ENCODE measurements around the gene ACVR1C.

ACVR1C gene

GRCh38 chr2:157487271-157487610 lies 141.4 kb downstream of the ACVR1C start:
- no peak for TF ChIP-seq CTCF (IDR thresholded peaks at IDR 0.05; ENCODE audit: borderline replicate concordance, insufficient read depth, low read depth, low read length)
- H3K4me3 ChIP-seq (ENCODE audit: low read depth, low read length), result no peak overlapping the region

GRCh38 chr2:157486596-157487270 lies 141.9 kb downstream of the ACVR1C start:
- no peak overlapping the region for H3K4me3 ChIP-seq (ENCODE audit: low read depth, low read length)
- TF ChIP-seq CTCF (IDR thresholded peaks at IDR 0.05; ENCODE audit: borderline replicate concordance, insufficient read depth, low read depth, low read length), result no peak

- no peak for TF ChIP-seq CTCF (IDR thresholded peaks at IDR 0.05; ENCODE audit: borderline replicate concordance, insufficient read depth, low read depth, low read length)
These were observed 148.3 kb downstream of the ACVR1C start for GRCh38 chr2:157480182-157480961.

GRCh38 chr2:157479081-157480027 lies 149.3 kb downstream of the ACVR1C start:
- no peak overlapping the region for H3K4me3 ChIP-seq (ENCODE audit: low read depth, low read length)
- no peak for TF ChIP-seq CTCF (IDR thresholded peaks at IDR 0.05; ENCODE audit: borderline replicate concordance, insufficient read depth, low read depth, low read length)

More at GRCh38 chr2:157480182-157480961, 148.3 kb downstream of the ACVR1C start:
- no peak overlapping the region for H3K4me3 ChIP-seq (ENCODE audit: low read depth, low read length)

GRCh38 chr2:157477919-157478318 lies 150.7 kb downstream of the ACVR1C start:
- TF ChIP-seq CTCF (IDR thresholded peaks at IDR 0.05; ENCODE audit: borderline replicate concordance, insufficient read depth, low read depth, low read length), result no peak
- no peak overlapping the region for H3K4me3 ChIP-seq (ENCODE audit: low read depth, low read length)

- TF ChIP-seq CTCF (IDR thresholded peaks at IDR 0.05; ENCODE audit: borderline replicate concordance, insufficient read depth, low read depth, low read length), result no peak
- H3K4me3 ChIP-seq (ENCODE audit: low read depth, low read length), result no peak overlapping the region
These were observed 151.5 kb downstream of the ACVR1C start for GRCh38 chr2:157476953-157477709.
